Panc1 (cell line): Measurements from ENCODE around the gene ENOX2. TPM values are rescaled to one million over a fixed set of nuclear protein-coding genes. Genes with fewer than 3 reads are reported as not detected.

ENCODE experiments used
- ATAC-seq: fragments of 200-7000 bp; cut with Tn5 transposase; 2 replicates; pipeline ENCODE4 v1.9.1; 2020; ENCODE audit warnings: mild to moderate bottlenecking, moderate library complexity
- BruUV-seq: library from RNA; stranded (reverse); fragments of 400-500 nt; replicated peaks from 2 replicates; lab custom pipeline; 2021; lab: Mats Ljungman, UMichigan
- CTCF ChIA-PET: fragments of 300-600 bp; sonication (Branson Sonifier 250); formaldehyde crosslinking; loops from one replicate; lab custom pipeline; 2022; ENCODE audit warnings: antibody characterized with exemption; lab: Charles Lee
- POLR2A ChIA-PET: fragments of 300-600 bp; sonication (Branson Sonifier 250); formaldehyde crosslinking; loops from one replicate; lab custom pipeline; 2022; ENCODE audit warnings: antibody characterized with exemption; lab: Charles Lee
- DNase-seq: peaks from one replicate; pipeline ENCODE4 v3.0.0-alpha.2; 2010; ENCODE audit warnings: low read depth, low spot score
- H3K27ac ChIP-seq: 2 replicates; pipeline ENCODE4 v1.5.1; 2011; ENCODE audit warnings: mild to moderate bottlenecking, low read length, inconsistent platforms
- H3K27me3 ChIP-seq: fragments of 200-500 bp; sonication (Bioruptor generic); 2 replicates; pipeline ENCODE4 v1.6.0; 2014; ENCODE audit warnings: low read length, inconsistent platforms; ENCODE audit not compliant: control insufficient read depth, insufficient read depth
- H3K36me3 ChIP-seq: fragments of 200-500 bp; sonication (Bioruptor generic); 2 replicates; pipeline ENCODE4 v1.5.1; 2014; ENCODE audit warnings: inconsistent platforms, mild to moderate bottlenecking, low read length, moderate library complexity; ENCODE audit not compliant: control insufficient read depth, insufficient read depth
- H3K4me1 ChIP-seq: 2 replicates; pipeline ENCODE4 v1.5.1; 2011; ENCODE audit warnings: inconsistent platforms, mild to moderate bottlenecking, low read length, moderate library complexity; ENCODE audit not compliant: control insufficient read depth, insufficient read depth
- H3K4me3 ChIP-seq, 2 experiments: 2 replicates each; pipeline ENCODE4 v1.5.1; 2011 to 2012; ENCODE audit warnings: low read depth in 2 of 2, low read length in 2 of 2, mild to moderate bottlenecking in 2 of 2, inconsistent platforms in 1 of 2, moderate library complexity in 1 of 2
- H3K9me3 ChIP-seq: fragments of 200-500 bp; sonication (Bioruptor generic); 2 replicates; pipeline ENCODE4 v1.5.1; 2014; ENCODE audit warnings: low read depth, mild to moderate bottlenecking, inconsistent platforms, low read length, moderate library complexity; ENCODE audit not compliant: control insufficient read depth, insufficient read depth
- CTCF ChIP-seq: fragments of 450-650 bp; IDR thresholded peaks from 2 replicates; pipeline ENCODE4 v1.5.1; 2017; ENCODE audit warnings: mild to moderate bottlenecking
- POLR2AphosphoS5 ChIP-seq: IDR thresholded peaks from 2 replicates; pipeline ENCODE4 v1.6.1; 2012; ENCODE audit warnings: mild to moderate bottlenecking, low read depth, low read length, moderate library complexity
- REST ChIP-seq, 2 experiments: IDR thresholded peaks; 2 replicates each; pipeline ENCODE4 v1.6.1; 2011 to 2012; ENCODE audit warnings: low read depth in 2 of 2, control low read depth in 1 of 2, low read length in 1 of 2, mild to moderate bottlenecking in 1 of 2, moderate library complexity in 1 of 2; ENCODE audit not compliant: insufficient read depth in 1 of 2
- SIN3A ChIP-seq: IDR thresholded peaks from 2 replicates; pipeline ENCODE4 v1.6.1; 2012; ENCODE audit warnings: low read depth, mild to moderate bottlenecking, low read length, moderate library complexity, borderline replicate concordance; ENCODE audit not compliant: insufficient read depth
- TCF7L2 ChIP-seq: IDR thresholded peaks from 2 replicates; pipeline ENCODE4 v1.6.1; 2011; ENCODE audit warnings: mild to moderate bottlenecking, low read depth, low read length, inconsistent platforms
- in situ Hi-C: cut with HindIII; loops from 2 replicates; pipeline ENCODE4 v1.10.0; 2016; ENCODE audit warnings: low sequenced_read_pairs, low pct_unique_long_range_greater_than_20kb
- intact Hi-C: fragments of 100-400 bp; cut with micrococcal nuclease; formaldehyde crosslinking; loops from one replicate; pipeline ENCODE4 v1.10.0; 2022; ENCODE audit not compliant: unreplicated experiment
- total RNA-seq: library from RNA; stranded (reverse); gene quantifications from one replicate; pipeline ENCODE4 v1.2.1, GENCODE V29; 2021; ENCODE audit not compliant: unreplicated experiment

ENOX2 gene
- total RNA-seq, 1 experiment from 2014 or later, result 12.4 TPM

GRCh38 chrX:130810561-130810960, 92.4 kb downstream of the ENOX2 start:
- Histone ChIP-seq H3K27me3 (no peaks in the 10 kb centered on the region), H3K4me1 (no peaks in the 10 kb centered on the region), H3K4me3 (no peak overlapping the region), H3K27ac (no peak overlapping the region), H3K36me3 (no peaks in the 10 kb centered on the region), H3K9me3 (no peaks in the 10 kb centered on the region)
- no peak for TF ChIP-seq SIN3A
- TF ChIP-seq CTCF, result no peak
- TF ChIP-seq REST (IDR thresholded peaks at IDR 0.05; ENCODE audit: insufficient read depth in 1 of 2, low read depth in 2 of 2, low read length in 1 of 2), result no peak
- no peak for TF ChIP-seq POLR2AphosphoS5
- TF ChIP-seq TCF7L2, result no peak
- BruUV-seq, result no TSS peak
- ChIA-PET POLR2A (no interaction called here), CTCF (no interaction called here)
- DNase-seq (no peak), ATAC-seq (no peak)
- intact Hi-C loops, result no loop called here
- in situ Hi-C loops, result no loop called here

- no peak for TF ChIP-seq REST (IDR thresholded peaks at IDR 0.05; ENCODE audit: insufficient read depth in 1 of 2, low read depth in 2 of 2, low read length in 1 of 2)
- TF ChIP-seq TCF7L2, result no peak
- TF ChIP-seq POLR2AphosphoS5, result no peak
- TF ChIP-seq CTCF, result no peak
- no peak for TF ChIP-seq SIN3A
- CTCF ChIA-PET, result no interaction called here
- POLR2A ChIA-PET, result no interaction called here
- H3K36me3 ChIP-seq, result no peaks in the 10 kb centered on the region
- H3K9me3 ChIP-seq, result no peaks in the 10 kb centered on the region
- ATAC-seq (no peak), DNase-seq (no peak)
- H3K27ac ChIP-seq, result no peak overlapping the region
- in situ Hi-C loops, result no loop called here
- H3K4me1 ChIP-seq, result no peaks in the 10 kb centered on the region
- no TSS peak for BruUV-seq
- H3K27me3 ChIP-seq, result no peaks in the 10 kb centered on the region
- intact Hi-C loops, result no loop called here
- no peak overlapping the region for H3K4me3 ChIP-seq
These were observed 97.1 kb downstream of the ENOX2 start for GRCh38 chrX:130805903-130806302.
